Measurements from ENCODE around the gene CTSZ.

GRCh38 chr20:58969439-58969838 lies 37.6 kb downstream of the CTSZ start:
- TF ChIP-seq ZFP30 (CRISPR knock-in tag; IDR thresholded peaks at IDR 0.05) (no peak), OSR1 (CRISPR knock-in tag; IDR thresholded peaks at IDR 0.05) (no peak), ZNF565 (CRISPR knock-in tag; conservative IDR thresholded peaks at IDR 0.05; ENCODE audit: low read depth) (no peak), GLIS3 (CRISPR knock-in tag; IDR thresholded peaks at IDR 0.05) (no peak)

All from SK-N-SH treated with all-trans-retinoic acid at 6 μM for 48 hours (cell line).